Testis (tissue), 2 donors: ENCODE data around the gene GRIK2.

Experiments used
- POLR2A ChIP-seq: fragments of 450-650 bp; IDR thresholded peaks from one replicate; pipeline ENCODE4 v1.6.1; 2017; ENCODE audit warnings: antibody characterized with exemption, mild to moderate bottlenecking, moderate library complexity
- TF ChIP-seq, protein P1 (sequence below), 3 experiments: fragments of 450-650 bp in 2 of 3; fragments of 200-600 bp in 1 of 3; sonication (generic) in 1 of 3; IDR thresholded peaks; one replicate each; pipeline ENCODE4 v1.5.1; 2016 to 2019; ENCODE audit warnings: antibody characterized with exemption in 3 of 3, mild to moderate bottlenecking in 2 of 3, moderate library complexity in 1 of 3

DNA sequence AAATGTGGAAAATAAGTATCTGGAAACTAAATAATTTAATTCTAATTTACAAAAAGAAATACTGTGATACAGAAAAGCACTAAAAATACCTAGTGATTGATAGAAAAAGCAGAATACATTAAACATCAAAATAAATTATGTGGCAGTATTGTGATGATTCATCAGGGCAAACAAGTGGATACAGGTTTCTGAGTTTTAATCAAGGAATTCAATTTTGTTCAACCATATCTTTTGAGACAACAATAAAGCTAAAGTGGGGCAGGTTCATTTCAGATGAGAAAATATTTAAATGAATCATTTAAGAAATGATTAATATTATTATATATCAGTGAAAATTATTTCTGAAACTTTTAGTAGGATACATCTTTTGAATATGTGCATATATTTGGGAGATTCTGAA, 49.8 kb downstream of the GRIK2 start:
- TF ChIP-seq POLR2A = no peak
- TF ChIP-seq, protein P1, sequence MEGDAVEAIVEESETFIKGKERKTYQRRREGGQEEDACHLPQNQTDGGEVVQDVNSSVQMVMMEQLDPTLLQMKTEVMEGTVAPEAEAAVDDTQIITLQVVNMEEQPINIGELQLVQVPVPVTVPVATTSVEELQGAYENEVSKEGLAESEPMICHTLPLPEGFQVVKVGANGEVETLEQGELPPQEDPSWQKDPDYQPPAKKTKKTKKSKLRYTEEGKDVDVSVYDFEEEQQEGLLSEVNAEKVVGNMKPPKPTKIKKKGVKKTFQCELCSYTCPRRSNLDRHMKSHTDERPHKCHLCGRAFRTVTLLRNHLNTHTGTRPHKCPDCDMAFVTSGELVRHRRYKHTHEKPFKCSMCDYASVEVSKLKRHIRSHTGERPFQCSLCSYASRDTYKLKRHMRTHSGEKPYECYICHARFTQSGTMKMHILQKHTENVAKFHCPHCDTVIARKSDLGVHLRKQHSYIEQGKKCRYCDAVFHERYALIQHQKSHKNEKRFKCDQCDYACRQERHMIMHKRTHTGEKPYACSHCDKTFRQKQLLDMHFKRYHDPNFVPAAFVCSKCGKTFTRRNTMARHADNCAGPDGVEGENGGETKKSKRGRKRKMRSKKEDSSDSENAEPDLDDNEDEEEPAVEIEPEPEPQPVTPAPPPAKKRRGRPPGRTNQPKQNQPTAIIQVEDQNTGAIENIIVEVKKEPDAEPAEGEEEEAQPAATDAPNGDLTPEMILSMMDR (IDR thresholded peaks at IDR 0.05) = no peak
